Esophagus (tissue), 2 donors: Measurements from ENCODE around the gene PCBD1. TPM values are rescaled to one million over a fixed set of nuclear protein-coding genes. Genes with fewer than 3 reads are reported as not detected.
"Not testable (repeated sequence)": the region's sequence is repeated elsewhere in the genome, so short reads cannot be mapped to it uniquely, and the experiment has no call there.

Source experiments
- H3K27ac ChIP-seq, 2 donors: one replicate each; pipeline ENCODE4 v1.5.1; 2013; ENCODE audit warnings: low read depth in 2 of 2, mild to moderate bottlenecking in 2 of 2, inconsistent platforms in 1 of 2, low read length in 1 of 2, moderate library complexity in 1 of 2
- H3K27me3 ChIP-seq, 2 donors: one replicate each; pipeline ENCODE4 v1.6.1; 2013; ENCODE audit warnings: low read length in 2 of 2, control low read depth in 1 of 2, mild to moderate bottlenecking in 1 of 2; ENCODE audit not compliant: insufficient read depth in 2 of 2, control insufficient read depth in 1 of 2
- H3K36me3 ChIP-seq, 2 donors: one replicate each; pipeline ENCODE4 v1.6.1; 2013; ENCODE audit warnings: low read length in 1 of 2; ENCODE audit not compliant: control insufficient read depth in 2 of 2, insufficient read depth in 2 of 2
- H3K4me1 ChIP-seq, 2 donors: one replicate each; pipeline ENCODE4 v1.6.1; 2013; ENCODE audit warnings: low read length in 1 of 2; ENCODE audit not compliant: control insufficient read depth in 2 of 2, insufficient read depth in 2 of 2
- H3K4me3 ChIP-seq, 2 donors: one replicate each; pipeline ENCODE4 v1.5.1; 2013; ENCODE audit warnings: low read length in 2 of 2, mild to moderate bottlenecking in 2 of 2, low read depth in 1 of 2, moderate library complexity in 1 of 2
- H3K9me3 ChIP-seq, 2 donors: one replicate each; pipeline ENCODE4 v1.6.1; 2013; ENCODE audit warnings: mild to moderate bottlenecking in 2 of 2, low read depth in 1 of 2, low read length in 1 of 2, moderate library complexity in 1 of 2; ENCODE audit not compliant: control insufficient read depth in 2 of 2, insufficient read depth in 1 of 2
- WGBS, 2 donors: extraction: QIAGEN DNeasy Blood & Tissue Kit; methylation state at CpG; one replicate each; pipeline ENCODE4 v1.1.7; 2013; 5-methylcytosine and 5-hydroxymethylcytosine counted together
- polyA plus RNA-seq, 2 donors: library from polyadenylated mRNA; stranded (reverse); fragments of 200-250 nt; gene quantifications; one replicate each; pipeline ENCODE4 v1.2.3, GENCODE V29; 2013
- donor health status: healthy with polysubstance abuse.
- donor health status: Bipolar disorder and iron deficiency.

Gene PCBD1
- polyA plus RNA-seq, 2 donors: 42.5 to 60.4 TPM

DNA sequence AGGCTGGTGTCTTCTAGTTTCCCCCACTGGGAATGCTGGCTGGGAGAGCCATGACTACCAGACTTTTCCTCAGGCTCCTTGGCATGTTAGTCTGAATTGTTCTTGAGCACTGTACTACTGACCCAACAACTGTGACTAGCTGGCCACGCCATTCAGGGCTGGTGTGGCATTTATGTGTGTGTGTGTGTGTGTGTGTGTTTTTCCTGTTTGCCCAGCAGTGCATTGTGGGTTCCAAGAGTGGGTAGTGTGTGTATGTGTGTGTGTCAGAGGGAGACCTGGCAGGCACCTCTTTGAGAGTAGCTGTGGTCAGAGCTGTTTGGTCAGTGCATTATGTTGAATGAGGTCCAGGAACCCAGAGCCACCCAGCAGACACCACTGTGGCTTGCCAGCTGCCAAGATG lies 9.2 kb downstream of the PCBD1 start:
- no peak overlapping the region for H3K27ac ChIP-seq
- 33 to 56% methylated on average over 1 of the region's 1 CpG for WGBS, 2 donors

GRCh38 chr10:70874061-70874460 lies 14.3 kb downstream of the PCBD1 start:
- Histone ChIP-seq H3K36me3 (peaks cover 14 to 19% of the 10 kb centered on the region in 2 donors), H3K27ac (no peak overlapping the region), H3K27me3 (no peaks in the 10 kb centered on the region), H3K9me3 (no peaks in the 10 kb centered on the region), H3K4me1 (no peaks in the 10 kb centered on the region), H3K4me3 (no peak overlapping the region)
- WGBS, 2 donors: 86 to 90% methylated on average over 7 of the region's 7 CpGs

More for the DNA sequence above, 9.2 kb downstream of the PCBD1 start:
- no peaks in the 10 kb centered on the region for H3K27me3 ChIP-seq
- H3K4me1 ChIP-seq: no peaks in the 10 kb centered on the region
- H3K9me3 ChIP-seq: no peaks in the 10 kb centered on the region
- H3K4me3 ChIP-seq: no peak overlapping the region
- H3K36me3 ChIP-seq: peaks cover 3 to 13% of the 10 kb centered on the region in 2 donors

- Histone ChIP-seq H3K36me3 (peaks cover 14 to 16% of the 10 kb centered on the region in 2 donors), H3K4me3 (no peak overlapping the region), H3K27ac (no peak overlapping the region), H3K4me1 (no peaks in the 10 kb centered on the region), H3K27me3 (no peaks in the 10 kb centered on the region), H3K9me3 (no peaks in the 10 kb centered on the region)
- 88 to 95% methylated on average over 7 of the region's 7 CpGs for WGBS, 2 donors
These were observed 16.1 kb downstream of the PCBD1 start for GRCh38 chr10:70872291-70872690.

GRCh38 chr10:70866424-70866823 lies 21.9 kb downstream of the PCBD1 start:
- H3K4me3 ChIP-seq: no peak overlapping the region
- H3K4me1 ChIP-seq: peaks cover 0 to 2% of the 10 kb centered on the region in 2 donors
- no peaks in the 10 kb centered on the region for H3K9me3 ChIP-seq
- H3K27ac ChIP-seq: peak overlapping the region in 1 of 2 donors; percentile 26
- H3K27me3 ChIP-seq: no peaks in the 10 kb centered on the region
- 61 to 66% methylated on average over 4 of the region's 4 CpGs for WGBS, 2 donors
- peaks cover 8 to 9% of the 10 kb centered on the region in 2 donors for H3K36me3 ChIP-seq

DNA sequence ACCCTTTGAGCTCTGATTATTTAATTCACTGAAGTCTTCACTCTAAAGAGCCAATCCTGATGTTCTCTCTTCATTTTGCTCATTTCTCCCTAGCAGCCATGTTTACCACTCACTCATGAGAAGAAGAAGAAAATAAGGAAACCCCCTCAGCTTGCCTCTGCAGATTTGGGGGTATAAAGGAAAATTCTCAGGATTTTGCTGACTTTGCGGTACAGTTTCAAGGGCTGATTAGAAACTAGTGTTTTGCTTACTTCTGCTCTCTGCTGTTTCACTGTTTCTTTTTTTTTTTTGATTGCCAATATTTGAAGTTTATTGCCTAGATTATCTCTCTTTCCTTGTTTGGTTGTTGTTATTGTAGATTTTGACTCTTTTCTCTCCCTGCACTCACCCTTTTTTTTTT lies 23.4 kb downstream of the PCBD1 start:
- Histone ChIP-seq H3K27ac (no peak overlapping the region), H3K36me3 (peaks cover 3 to 5% of the 10 kb centered on the region in 2 donors)
- WGBS, 2 donors: 96 to 100% methylated on average over 1 of the region's 1 CpG

GRCh38 chr10:70863470-70864160 lies 24.8 kb downstream of the PCBD1 start:
- Histone ChIP-seq H3K9me3 (no peaks in the 10 kb centered on the region), H3K4me3 (no peak overlapping the region), H3K27ac (no peak overlapping the region), H3K4me1 (peaks cover 0 to 2% of the 10 kb centered on the region in 2 donors), H3K27me3 (no peaks in the 10 kb centered on the region), H3K36me3 (peaks cover 0 to 2% of the 10 kb centered on the region in 2 donors)

More for the DNA sequence above, 23.4 kb downstream of the PCBD1 start:
- Histone ChIP-seq H3K27me3 (no peaks in the 10 kb centered on the region), H3K4me1 (peaks cover 0 to 2% of the 10 kb centered on the region in 2 donors), H3K4me3 (no peak overlapping the region), H3K9me3 (no peaks in the 10 kb centered on the region)

DNA sequence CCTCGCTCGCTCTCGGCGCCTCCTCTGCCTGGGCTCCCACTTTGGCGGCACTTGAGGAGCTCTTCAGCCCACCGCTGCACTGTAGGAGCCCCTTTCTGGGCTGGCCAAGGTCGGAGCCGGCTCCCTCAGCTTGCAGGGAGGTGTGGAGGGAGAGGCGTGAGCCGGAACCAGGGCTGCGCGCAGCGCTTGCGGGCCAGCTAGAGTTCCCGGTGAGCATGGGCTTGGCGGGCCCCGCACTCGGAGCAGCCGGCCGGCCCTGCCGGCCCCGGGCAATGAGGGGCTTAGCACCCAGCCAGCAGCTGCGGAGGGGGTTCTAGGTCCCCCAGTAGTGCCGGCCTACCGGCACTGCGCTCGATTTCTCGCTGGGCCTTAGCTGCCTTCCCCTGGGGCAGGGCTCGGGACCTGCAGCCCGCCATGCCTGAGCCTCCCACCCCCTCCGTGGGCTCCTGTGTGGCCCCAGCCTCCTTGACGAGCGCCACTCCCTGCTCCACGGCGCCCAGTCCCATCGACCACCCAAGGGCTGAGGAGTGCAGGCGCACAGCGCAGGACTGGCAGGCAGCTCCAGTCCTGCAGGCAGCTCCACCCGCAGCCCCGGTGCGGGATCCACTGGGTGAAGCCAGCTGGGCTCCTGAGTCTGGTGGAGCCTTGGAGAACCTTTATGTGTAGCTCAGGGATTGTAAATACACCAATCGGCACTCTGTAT lies 26.7 kb downstream of the PCBD1 start:
- H3K27me3 ChIP-seq, H3K9me3 ChIP-seq, H3K36me3 ChIP-seq, H3K4me1 ChIP-seq, H3K27ac ChIP-seq, H3K4me3 ChIP-seq: not testable (repeated sequence)
- 98% methylated on average over 41 to 42 of the region's 42 CpGs for WGBS, 2 donors

- Histone ChIP-seq H3K4me1 (no peaks in the 10 kb centered on the region), H3K27me3 (no peaks in the 10 kb centered on the region), H3K27ac (no peak overlapping the region), H3K9me3 (no peaks in the 10 kb centered on the region), H3K36me3 (peaks cover 3 to 5% of the 10 kb centered on the region in 2 donors), H3K4me3 (no peak overlapping the region)
- WGBS, 2 donors: 77 to 81% methylated on average over 5 of the region's 5 CpGs
These were observed 29.6 kb downstream of the PCBD1 start for GRCh38 chr10:70858759-70859158.

- Histone ChIP-seq H3K27me3 (no peaks in the 10 kb centered on the region), H3K4me1 (peaks cover 0 to 3% of the 10 kb centered on the region in 2 donors), H3K36me3 (peaks cover 3 to 7% of the 10 kb centered on the region in 2 donors), H3K27ac (no peak overlapping the region), H3K4me3 (no peak overlapping the region), H3K9me3 (no peaks in the 10 kb centered on the region)
- 71 to 74% methylated on average over 2 of the region's 2 CpGs for WGBS, 2 donors
These were observed 31.9 kb downstream of the PCBD1 start for GRCh38 chr10:70856454-70856853.
